Measurements from ENCODE around the gene KCNK16. TPM values are rescaled to one million over a fixed set of nuclear protein-coding genes. Genes with fewer than 3 reads are reported as not detected.

Gene KCNK16
- total RNA-seq, 2 experiments from 2014 or later: not detected

GRCh38 chr6:39282774-39283173 is 39.7 kb downstream of the KCNK16 start:
- Mint-ChIP-seq H3K36me3 (ENCODE audit: low read depth) (no peaks in the 10 kb centered on the region), H3K27ac (no peak overlapping the region), H3K4me3 (no peak overlapping the region), H3K27me3 (no peaks in the 10 kb centered on the region), H3K9me3 (no peaks in the 10 kb centered on the region), H3K4me1 (ENCODE audit: low read depth) (no peaks in the 10 kb centered on the region)
- H3K9me3 ChIP-seq (ENCODE audit: control insufficient read depth in 1 of 2, insufficient read depth in 1 of 2, low read length in 2 of 2): no peaks in the 10 kb centered on the region
- POLR2A ChIA-PET: no interaction called here
- no peak overlapping the region for H3K4me3 ChIP-seq (ENCODE audit: low read length)
- DNase-seq (no peak), ATAC-seq (ENCODE audit: poor library complexity) (no peak)
- H3K27me3 ChIP-seq (ENCODE audit: control insufficient read depth in 1 of 2, insufficient read depth in 2 of 2, low read length in 2 of 2): no peaks in the 10 kb centered on the region
- H3K4me1 ChIP-seq (ENCODE audit: insufficient read depth, low read length): no peaks in the 10 kb centered on the region
- H3K27ac ChIP-seq (ENCODE audit: low read depth in 1 of 2, low read length in 2 of 2): no peak overlapping the region
- CTCF ChIA-PET: interaction anchor here (0.8 kb wide), 1 partner anchor 20 kb away, joined by 3 read pairs; no protein-coding TSS in a partner anchor
- intact Hi-C loops (cut with DNase I, micrococcal nuclease): no loop called here
- TF ChIP-seq CTCF (IDR thresholded peaks at IDR 0.05): no peak
- no peaks in the 10 kb centered on the region for H3K36me3 ChIP-seq (ENCODE audit: insufficient read depth, low read length)

DNA sequence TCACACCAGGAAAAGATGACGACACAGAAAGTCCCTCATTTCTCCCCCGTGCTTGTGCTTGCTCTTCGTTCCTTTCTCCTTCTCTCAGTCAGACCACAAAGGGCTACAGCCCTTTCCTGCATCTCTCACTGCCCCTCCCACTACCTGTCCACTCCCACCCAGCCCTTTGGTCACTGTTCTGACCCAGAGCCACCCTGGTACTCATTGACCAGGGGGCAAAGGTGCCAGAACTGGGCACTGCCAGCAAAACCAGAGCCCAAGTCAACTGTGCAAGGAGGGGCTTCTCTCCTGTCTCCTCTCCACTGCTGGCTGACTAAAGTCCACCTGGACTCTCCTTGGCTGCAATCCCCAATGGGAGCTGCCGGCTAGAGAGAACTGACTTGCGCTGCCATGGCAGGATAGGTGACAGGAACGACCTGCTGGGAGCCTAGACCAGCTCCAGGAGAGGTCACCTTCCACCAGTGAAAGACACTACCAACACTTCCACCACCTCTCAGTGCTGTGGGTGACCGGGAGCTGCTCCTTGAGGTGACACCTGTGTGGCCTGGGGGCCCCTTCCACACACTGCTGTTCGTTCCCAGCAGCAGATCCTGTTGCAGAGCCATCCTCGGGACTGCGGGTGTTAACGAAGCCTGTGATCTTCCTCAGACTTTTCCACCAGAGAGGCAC is 41.1 kb downstream of the KCNK16 start:
- no peaks in the 10 kb centered on the region for H3K9me3 ChIP-seq (ENCODE audit: control insufficient read depth in 1 of 2, insufficient read depth in 1 of 2, low read length in 2 of 2)
- H3K4me3 ChIP-seq (ENCODE audit: low read length): no peak overlapping the region
- H3K27ac Mint-ChIP-seq: no peak overlapping the region
- no peaks in the 10 kb centered on the region for H3K36me3 ChIP-seq (ENCODE audit: insufficient read depth, low read length)
- H3K36me3 Mint-ChIP-seq (ENCODE audit: low read depth): no peaks in the 10 kb centered on the region
- DNase-seq: no peak
- H3K4me1 ChIP-seq (ENCODE audit: insufficient read depth, low read length): no peaks in the 10 kb centered on the region
- H3K4me3 Mint-ChIP-seq: no peak overlapping the region
- ATAC-seq (ENCODE audit: poor library complexity): no peak
- intact Hi-C loops (cut with DNase I, micrococcal nuclease): no loop called here
- no peak for TF ChIP-seq CTCF (IDR thresholded peaks at IDR 0.05)
- H3K27me3 ChIP-seq (ENCODE audit: control insufficient read depth in 1 of 2, insufficient read depth in 2 of 2, low read length in 2 of 2): no peaks in the 10 kb centered on the region
- H3K4me1 Mint-ChIP-seq (ENCODE audit: low read depth): no peaks in the 10 kb centered on the region
- no peaks in the 10 kb centered on the region for H3K27me3 Mint-ChIP-seq
- ChIA-PET CTCF (no interaction called here), POLR2A (no interaction called here)
- no peak overlapping the region for H3K27ac ChIP-seq (ENCODE audit: low read depth in 1 of 2, low read length in 2 of 2)
- no peaks in the 10 kb centered on the region for H3K9me3 Mint-ChIP-seq

DNA sequence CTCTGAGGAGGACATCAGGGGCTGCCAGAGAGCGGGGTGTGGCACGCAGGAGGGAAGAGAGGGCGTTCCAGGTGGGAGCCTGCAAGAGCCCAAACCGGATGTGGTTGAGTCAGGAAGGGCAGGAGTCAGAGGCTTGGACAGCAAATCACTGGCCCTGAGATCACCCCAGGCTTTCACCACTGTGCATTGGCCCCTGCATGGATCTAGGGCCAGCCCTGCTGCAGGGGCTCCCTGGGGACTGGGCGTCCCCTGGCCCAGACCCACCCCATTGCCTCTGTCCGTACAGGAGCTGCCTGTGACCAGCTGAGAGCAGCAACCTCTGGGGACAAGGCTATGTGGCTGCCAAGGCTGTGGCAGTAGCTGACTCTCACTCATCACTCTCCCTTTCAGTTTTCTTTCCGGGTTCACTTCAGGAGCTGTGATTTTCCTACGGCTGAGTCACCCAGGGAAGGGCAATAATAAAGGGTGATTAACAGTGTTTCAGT is 42.2 kb downstream of the KCNK16 start:
- no peaks in the 10 kb centered on the region for H3K27me3 Mint-ChIP-seq
- no peak for ATAC-seq (ENCODE audit: poor library complexity)

More for the DNA sequence above, 42.2 kb downstream of the KCNK16 start:
- DNase-seq: no peak
- Mint-ChIP-seq H3K9me3 (no peaks in the 10 kb centered on the region), H3K27ac (no peak overlapping the region), H3K36me3 (ENCODE audit: low read depth) (no peaks in the 10 kb centered on the region), H3K4me3 (no peak overlapping the region), H3K4me1 (ENCODE audit: low read depth) (no peaks in the 10 kb centered on the region)
- no peaks in the 10 kb centered on the region for H3K9me3 ChIP-seq (ENCODE audit: control insufficient read depth in 1 of 2, insufficient read depth in 1 of 2, low read length in 2 of 2)
- H3K27ac ChIP-seq (ENCODE audit: low read depth in 1 of 2, low read length in 2 of 2): no peak overlapping the region
- TF ChIP-seq CTCF (IDR thresholded peaks at IDR 0.05): no peak
- H3K27me3 ChIP-seq (ENCODE audit: control insufficient read depth in 1 of 2, insufficient read depth in 2 of 2, low read length in 2 of 2): no peaks in the 10 kb centered on the region
- H3K36me3 ChIP-seq (ENCODE audit: insufficient read depth, low read length): no peaks in the 10 kb centered on the region
- no peak overlapping the region for H3K4me3 ChIP-seq (ENCODE audit: low read length)
- ChIA-PET POLR2A (no interaction called here), CTCF (no interaction called here)
- intact Hi-C loops (cut with DNase I, micrococcal nuclease): no loop called here
- no peaks in the 10 kb centered on the region for H3K4me1 ChIP-seq (ENCODE audit: insufficient read depth, low read length)

Measured in CD4-positive, alpha-beta T cell (primary cell).